ACC112 (cell line): ENCODE measurements around the gene CHTF18.

ENCODE experiments used
- H2AFZ ChIP-seq: fragments of 200-600 bp; sonication (generic); one replicate; pipeline ENCODE4 v1.6.0; 2017; ENCODE audit warnings: antibody characterized with exemption, low read length; ENCODE audit not compliant: unreplicated experiment
- H3K27ac ChIP-seq: fragments of 200-600 bp; sonication (generic); 2 replicates; pipeline ENCODE4 v1.5.1; 2014; ENCODE audit warnings: low read depth, mild to moderate bottlenecking, antibody characterized with exemption, low read length, moderate library complexity
- H3K27me3 ChIP-seq: fragments of 200-600 bp; sonication (generic); 2 replicates; pipeline ENCODE4 v1.6.1; 2014; ENCODE audit warnings: mild to moderate bottlenecking, antibody characterized with exemption, low read length, moderate library complexity, mixed read lengths; ENCODE audit not compliant: insufficient read depth
- H3K36me3 ChIP-seq: fragments of 200-600 bp; sonication (generic); 2 replicates; pipeline ENCODE4 v1.6.1; 2016; ENCODE audit warnings: mild to moderate bottlenecking, antibody characterized with exemption, low read length, moderate library complexity, mixed read lengths; ENCODE audit not compliant: insufficient read depth
- H3K4me1 ChIP-seq: fragments of 200-600 bp; sonication (generic); one replicate; pipeline ENCODE4 v1.6.1; 2016; ENCODE audit warnings: low read length, mixed read lengths; ENCODE audit not compliant: insufficient read depth, unreplicated experiment, control insufficient read depth
- H3K4me3 ChIP-seq: fragments of 200-600 bp; sonication (generic); 2 replicates; pipeline ENCODE4 v1.5.1; 2014; ENCODE audit warnings: mild to moderate bottlenecking, low read depth, low read length
- H3K79me2 ChIP-seq: fragments of 200-600 bp; sonication (generic); one replicate; pipeline ENCODE4 v1.6.0; 2016; ENCODE audit warnings: low read length; ENCODE audit not compliant: control insufficient read depth, unreplicated experiment, insufficient read depth

Gene CHTF18

GRCh38 chr16:800834-801511 is 12.6 kb downstream of the CHTF18 start:
- no peak overlapping the region for H2AFZ ChIP-seq
- peaks cover 32% of the 10 kb centered on the region for H3K27me3 ChIP-seq
- H3K36me3 ChIP-seq, result peaks cover 5% of the 10 kb centered on the region; the same call in 1 of the 2 replicates
- H3K27ac ChIP-seq, result no peak overlapping the region
- H3K4me3 ChIP-seq, result no peak overlapping the region
- no peaks in the 10 kb centered on the region for H3K79me2 ChIP-seq
- no peaks in the 10 kb centered on the region for H3K4me1 ChIP-seq

- no peak overlapping the region for H3K27ac ChIP-seq
- peaks cover 32% of the 10 kb centered on the region for H3K27me3 ChIP-seq
- peaks cover 1% of the 10 kb centered on the region; the same call in 1 of the 2 replicates for H3K36me3 ChIP-seq
- H2AFZ ChIP-seq, result no peak overlapping the region
- no peak overlapping the region for H3K4me3 ChIP-seq
- no peaks in the 10 kb centered on the region for H3K4me1 ChIP-seq
- no peaks in the 10 kb centered on the region for H3K79me2 ChIP-seq
Observed at GRCh38 chr16:801584-802363, 13.4 kb downstream of the CHTF18 start.

GRCh38 chr16:802461-802860 is 14.0 kb downstream of the CHTF18 start:
- peaks cover 32% of the 10 kb centered on the region for H3K27me3 ChIP-seq
- no peaks in the 10 kb centered on the region for H3K4me1 ChIP-seq
- H3K79me2 ChIP-seq, result no peaks in the 10 kb centered on the region
- no peak overlapping the region for H3K27ac ChIP-seq
- H3K4me3 ChIP-seq, result no peak overlapping the region
- no peaks in the 10 kb centered on the region for H3K36me3 ChIP-seq
- no peak overlapping the region for H2AFZ ChIP-seq

DNA sequence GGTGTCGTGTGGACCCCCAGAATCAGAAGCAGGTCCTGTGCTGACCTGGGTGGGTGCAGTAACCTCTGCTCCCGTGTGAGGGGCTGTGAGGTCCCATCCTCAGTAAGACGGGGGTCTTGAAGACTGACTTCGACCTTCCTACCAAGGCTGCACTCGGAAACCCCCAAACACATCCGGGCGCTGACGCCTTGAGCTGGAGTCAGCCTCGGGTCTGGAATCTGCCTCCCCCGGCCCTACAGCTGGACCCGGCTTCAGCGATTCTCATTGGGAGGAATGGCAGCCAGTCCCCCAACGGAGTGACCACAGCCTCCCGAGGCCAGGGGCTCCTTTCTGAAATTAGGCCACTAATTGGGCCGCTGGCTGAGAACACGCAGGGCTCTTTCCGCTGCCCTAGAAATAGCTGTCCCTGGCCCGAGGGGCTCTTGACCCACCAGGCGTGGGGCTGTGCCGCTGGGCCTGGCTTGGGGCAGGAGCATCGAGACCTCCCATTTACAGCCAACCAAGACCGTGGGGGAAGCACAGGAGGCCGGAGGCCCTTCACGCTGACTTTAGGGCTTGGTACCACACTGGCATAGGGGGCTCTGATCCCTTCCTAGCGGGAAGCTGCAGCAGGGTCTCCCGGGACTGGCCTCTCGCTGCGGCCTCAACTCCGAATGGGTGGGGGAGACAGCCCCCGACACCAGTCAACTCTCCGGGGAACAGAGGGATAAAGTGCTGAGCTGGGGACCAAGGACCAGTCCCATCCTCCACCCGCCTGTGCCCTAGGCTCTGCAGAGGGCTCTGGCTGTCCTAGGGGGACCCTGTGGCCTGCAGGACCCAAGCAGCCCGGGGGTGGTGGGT is 14.7 kb downstream of the CHTF18 start:
- Histone ChIP-seq H2AFZ (no peak overlapping the region), H3K27me3 (peaks cover 32% of the 10 kb centered on the region), H3K36me3 (no peaks in the 10 kb centered on the region), H3K4me3 (no peak overlapping the region), H3K27ac (no peak overlapping the region), H3K79me2 (no peaks in the 10 kb centered on the region), H3K4me1 (no peaks in the 10 kb centered on the region)

- no peaks in the 10 kb centered on the region for H3K36me3 ChIP-seq
- no peak overlapping the region for H3K27ac ChIP-seq
- H3K27me3 ChIP-seq, result peaks cover 32% of the 10 kb centered on the region
- peaks cover 5% of the 10 kb centered on the region for H3K79me2 ChIP-seq
- H3K4me1 ChIP-seq, result peaks cover 3% of the 10 kb centered on the region
- no peak overlapping the region for H3K4me3 ChIP-seq
- no peak overlapping the region for H2AFZ ChIP-seq
Observed at GRCh38 chr16:803754-804080, 15.3 kb downstream of the CHTF18 start.

GRCh38 chr16:804193-805048 is 16.0 kb downstream of the CHTF18 start:
- H3K27me3 ChIP-seq, result peaks cover 32% of the 10 kb centered on the region
- peaks cover 5% of the 10 kb centered on the region for H3K79me2 ChIP-seq
- no peak overlapping the region for H2AFZ ChIP-seq
- H3K36me3 ChIP-seq, result no peaks in the 10 kb centered on the region
- H3K27ac ChIP-seq, result no peak overlapping the region
- H3K4me3 ChIP-seq, result no peak overlapping the region
- peaks cover 3% of the 10 kb centered on the region for H3K4me1 ChIP-seq

DNA sequence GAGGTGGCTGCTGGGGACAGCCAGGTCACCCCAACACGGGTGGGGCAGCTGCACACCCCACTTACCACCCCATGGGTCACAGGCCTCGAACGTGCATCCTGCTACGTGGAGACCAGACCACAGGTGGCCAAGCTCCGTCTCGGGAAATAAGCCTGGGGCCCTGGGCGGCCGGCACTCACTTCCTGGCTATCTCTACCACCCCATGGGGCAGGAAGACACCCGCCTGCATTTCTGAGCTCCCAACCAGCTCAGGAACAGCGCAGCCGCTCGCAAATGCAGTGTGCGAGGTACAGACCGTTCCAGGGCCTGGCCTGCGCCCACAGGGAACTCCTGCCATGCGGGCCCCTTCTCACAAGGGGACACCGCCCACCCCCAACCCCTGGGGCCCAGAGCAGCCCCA is 17.1 kb downstream of the CHTF18 start:
- H3K79me2 ChIP-seq, result peaks cover 5% of the 10 kb centered on the region
- H3K4me1 ChIP-seq, result peaks cover 3% of the 10 kb centered on the region
- peaks cover 26% of the 10 kb centered on the region for H3K27me3 ChIP-seq
- H3K36me3 ChIP-seq, result no peaks in the 10 kb centered on the region
- H3K4me3 ChIP-seq, result no peak overlapping the region
- no peak overlapping the region for H2AFZ ChIP-seq
- H3K27ac ChIP-seq, result no peak overlapping the region

DNA sequence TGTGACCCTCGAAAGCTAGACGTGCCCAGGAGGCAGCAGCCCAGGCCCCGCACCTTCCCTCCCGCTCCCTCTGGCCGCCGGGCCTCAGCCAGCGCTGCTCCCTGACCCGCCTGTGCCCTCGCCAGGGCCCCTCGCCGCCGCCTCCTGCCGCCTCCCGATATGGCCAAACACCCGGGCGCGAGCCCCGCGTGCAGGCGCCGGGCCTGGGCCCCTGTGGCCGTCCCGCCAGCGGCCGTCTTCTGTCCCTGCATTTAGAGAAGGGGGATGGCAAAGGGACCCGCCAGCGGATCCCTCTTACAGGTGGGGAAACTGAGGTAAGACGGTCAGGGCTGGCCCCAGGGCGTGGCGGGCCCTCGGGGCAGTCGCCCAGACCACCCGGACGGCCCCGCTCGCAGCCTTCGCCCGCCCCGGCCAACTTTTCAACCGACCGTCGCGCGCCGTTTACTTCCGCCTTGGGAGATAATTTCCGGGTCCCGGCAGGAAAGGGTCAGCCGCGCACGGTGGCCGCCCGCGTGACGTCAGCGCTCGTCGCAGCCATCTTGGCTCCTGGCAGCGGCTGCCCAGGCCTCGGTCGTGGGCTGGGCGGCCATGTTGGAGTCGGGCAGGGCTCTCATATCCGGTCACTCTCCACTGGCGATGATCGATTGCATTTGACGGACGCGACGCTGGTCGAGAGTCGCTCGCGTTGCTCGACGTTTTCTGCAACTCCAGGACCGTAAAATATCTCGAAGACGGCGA is 19.1 kb downstream of the CHTF18 start:
- H3K27me3 ChIP-seq, result peaks cover 5% of the 10 kb centered on the region
- H3K4me3 ChIP-seq, result peak overlapping the region; percentile 78
- peaks cover 3% of the 10 kb centered on the region for H3K4me1 ChIP-seq
- peaks cover 5% of the 10 kb centered on the region for H3K79me2 ChIP-seq
- H2AFZ ChIP-seq, result peak overlapping the region; percentile 74
- H3K36me3 ChIP-seq, result no peaks in the 10 kb centered on the region
- H3K27ac ChIP-seq, result peak overlapping the region; percentile 54

GRCh38 chr16:808085-808386 is 19.6 kb downstream of the CHTF18 start:
- peaks cover 3% of the 10 kb centered on the region for H3K4me1 ChIP-seq
- no peak overlapping the region for H3K27ac ChIP-seq
- peaks cover 5% of the 10 kb centered on the region for H3K27me3 ChIP-seq
- H3K4me3 ChIP-seq, result peak overlapping the region; percentile 78
- no peaks in the 10 kb centered on the region for H3K36me3 ChIP-seq
- H2AFZ ChIP-seq, result peak overlapping the region; percentile 74
- H3K79me2 ChIP-seq, result peaks cover 5% of the 10 kb centered on the region
